ENCODE measurements around the gene FOXL3.

- no peak for TF ChIP-seq RAD21 (IDR thresholded peaks at IDR 0.05)
- TF ChIP-seq CTCF (IDR thresholded peaks at IDR 0.05; ENCODE audit: low read depth, low read length, missing input control), result no peak
- TF ChIP-seq EGR1 (IDR thresholded peaks at IDR 0.05; ENCODE audit: low read depth in 2 of 2), result no peak
- TF ChIP-seq YY1 (IDR thresholded peaks at IDR 0.05), result no peak
- TF ChIP-seq, protein P1, sequence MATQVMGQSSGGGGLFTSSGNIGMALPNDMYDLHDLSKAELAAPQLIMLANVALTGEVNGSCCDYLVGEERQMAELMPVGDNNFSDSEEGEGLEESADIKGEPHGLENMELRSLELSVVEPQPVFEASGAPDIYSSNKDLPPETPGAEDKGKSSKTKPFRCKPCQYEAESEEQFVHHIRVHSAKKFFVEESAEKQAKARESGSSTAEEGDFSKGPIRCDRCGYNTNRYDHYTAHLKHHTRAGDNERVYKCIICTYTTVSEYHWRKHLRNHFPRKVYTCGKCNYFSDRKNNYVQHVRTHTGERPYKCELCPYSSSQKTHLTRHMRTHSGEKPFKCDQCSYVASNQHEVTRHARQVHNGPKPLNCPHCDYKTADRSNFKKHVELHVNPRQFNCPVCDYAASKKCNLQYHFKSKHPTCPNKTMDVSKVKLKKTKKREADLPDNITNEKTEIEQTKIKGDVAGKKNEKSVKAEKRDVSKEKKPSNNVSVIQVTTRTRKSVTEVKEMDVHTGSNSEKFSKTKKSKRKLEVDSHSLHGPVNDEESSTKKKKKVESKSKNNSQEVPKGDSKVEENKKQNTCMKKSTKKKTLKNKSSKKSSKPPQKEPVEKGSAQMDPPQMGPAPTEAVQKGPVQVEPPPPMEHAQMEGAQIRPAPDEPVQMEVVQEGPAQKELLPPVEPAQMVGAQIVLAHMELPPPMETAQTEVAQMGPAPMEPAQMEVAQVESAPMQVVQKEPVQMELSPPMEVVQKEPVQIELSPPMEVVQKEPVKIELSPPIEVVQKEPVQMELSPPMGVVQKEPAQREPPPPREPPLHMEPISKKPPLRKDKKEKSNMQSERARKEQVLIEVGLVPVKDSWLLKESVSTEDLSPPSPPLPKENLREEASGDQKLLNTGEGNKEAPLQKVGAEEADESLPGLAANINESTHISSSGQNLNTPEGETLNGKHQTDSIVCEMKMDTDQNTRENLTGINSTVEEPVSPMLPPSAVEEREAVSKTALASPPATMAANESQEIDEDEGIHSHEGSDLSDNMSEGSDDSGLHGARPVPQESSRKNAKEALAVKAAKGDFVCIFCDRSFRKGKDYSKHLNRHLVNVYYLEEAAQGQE (IDR thresholded peaks at IDR 0.05), result no peak
Measured at GRCh38 chr7:311131-311680, 21.2 kb downstream of the FOXL3 start.

Measured in liver (tissue), 3 donors.